GM10266 (cell line): Measurements from ENCODE around the gene ADM5.

ENCODE experiments used
- DNase-seq: peaks from one replicate; pipeline ENCODE4 v3.0.0; 2012; ENCODE audit errors: extremely low spot score
- TF ChIP-seq, protein P1 (sequence below): IDR thresholded peaks from 2 replicates; pipeline ENCODE4 v1.5.1; 2012; ENCODE audit warnings: mild to moderate bottlenecking, low read depth; ENCODE audit not compliant: control insufficient read depth, insufficient read depth; ENCODE audit errors: missing control alignments

The ADM5 gene

DNA sequence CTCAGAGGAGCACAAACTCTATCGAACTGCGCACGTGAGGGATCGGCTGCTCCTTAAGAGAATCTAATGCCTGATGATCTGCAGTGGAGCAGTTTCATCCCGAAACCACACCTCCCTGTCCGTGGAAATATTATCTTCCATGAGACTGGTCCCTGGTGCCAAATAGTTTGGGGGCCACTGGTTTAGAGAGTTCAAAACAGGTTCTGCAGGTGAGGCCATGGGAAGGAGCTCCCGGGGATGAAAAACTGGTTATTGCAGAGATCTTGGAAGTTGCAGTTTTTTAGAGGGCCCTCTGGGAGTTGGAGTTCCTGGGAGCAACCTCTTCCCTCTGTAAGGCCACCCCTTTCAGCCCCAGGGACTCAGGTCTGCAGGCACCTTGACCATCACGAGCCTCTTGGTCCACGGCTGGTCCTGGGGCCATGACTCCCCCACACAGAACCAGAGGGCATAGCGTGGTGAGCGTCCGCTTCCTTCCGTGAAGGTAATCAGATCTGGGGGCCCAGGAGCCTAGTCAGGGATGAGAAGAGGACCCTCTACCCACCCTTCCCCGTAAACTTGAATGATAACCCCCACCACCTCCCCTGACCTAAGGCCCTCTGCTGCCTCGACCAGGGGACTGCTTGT is 28.9 kb upstream of the ADM5 start:
- TF ChIP-seq, protein P1, sequence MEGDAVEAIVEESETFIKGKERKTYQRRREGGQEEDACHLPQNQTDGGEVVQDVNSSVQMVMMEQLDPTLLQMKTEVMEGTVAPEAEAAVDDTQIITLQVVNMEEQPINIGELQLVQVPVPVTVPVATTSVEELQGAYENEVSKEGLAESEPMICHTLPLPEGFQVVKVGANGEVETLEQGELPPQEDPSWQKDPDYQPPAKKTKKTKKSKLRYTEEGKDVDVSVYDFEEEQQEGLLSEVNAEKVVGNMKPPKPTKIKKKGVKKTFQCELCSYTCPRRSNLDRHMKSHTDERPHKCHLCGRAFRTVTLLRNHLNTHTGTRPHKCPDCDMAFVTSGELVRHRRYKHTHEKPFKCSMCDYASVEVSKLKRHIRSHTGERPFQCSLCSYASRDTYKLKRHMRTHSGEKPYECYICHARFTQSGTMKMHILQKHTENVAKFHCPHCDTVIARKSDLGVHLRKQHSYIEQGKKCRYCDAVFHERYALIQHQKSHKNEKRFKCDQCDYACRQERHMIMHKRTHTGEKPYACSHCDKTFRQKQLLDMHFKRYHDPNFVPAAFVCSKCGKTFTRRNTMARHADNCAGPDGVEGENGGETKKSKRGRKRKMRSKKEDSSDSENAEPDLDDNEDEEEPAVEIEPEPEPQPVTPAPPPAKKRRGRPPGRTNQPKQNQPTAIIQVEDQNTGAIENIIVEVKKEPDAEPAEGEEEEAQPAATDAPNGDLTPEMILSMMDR, result no peak
- no peak for DNase-seq

DNA sequence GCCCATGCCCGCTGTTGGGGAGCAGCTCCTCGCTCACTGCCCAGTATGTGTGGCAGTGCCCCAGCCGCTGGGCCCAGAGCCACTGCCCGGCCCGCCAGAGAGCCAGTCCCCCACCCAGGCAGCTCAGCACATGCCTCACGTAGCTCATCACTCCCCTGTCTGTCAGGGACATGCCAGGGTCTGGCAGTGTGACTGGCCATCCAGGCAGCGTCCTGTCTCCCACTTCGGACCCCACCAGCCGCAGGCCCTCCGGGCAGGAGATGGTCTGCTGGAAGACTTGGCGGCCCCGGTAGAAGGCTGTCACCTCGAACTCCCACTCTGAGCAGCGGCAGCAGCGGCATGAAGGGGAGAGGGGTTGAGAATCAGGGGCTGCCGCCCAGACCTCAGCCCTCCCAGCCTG is 27.4 kb upstream of the ADM5 start:
- no peak for DNase-seq
- TF ChIP-seq, protein P1, result no peak

- TF ChIP-seq, protein P1, result no peak
- DNase-seq, result no peak
Measured at GRCh38 chr19:49663224-49663623, 26.2 kb upstream of the ADM5 start.

DNA sequence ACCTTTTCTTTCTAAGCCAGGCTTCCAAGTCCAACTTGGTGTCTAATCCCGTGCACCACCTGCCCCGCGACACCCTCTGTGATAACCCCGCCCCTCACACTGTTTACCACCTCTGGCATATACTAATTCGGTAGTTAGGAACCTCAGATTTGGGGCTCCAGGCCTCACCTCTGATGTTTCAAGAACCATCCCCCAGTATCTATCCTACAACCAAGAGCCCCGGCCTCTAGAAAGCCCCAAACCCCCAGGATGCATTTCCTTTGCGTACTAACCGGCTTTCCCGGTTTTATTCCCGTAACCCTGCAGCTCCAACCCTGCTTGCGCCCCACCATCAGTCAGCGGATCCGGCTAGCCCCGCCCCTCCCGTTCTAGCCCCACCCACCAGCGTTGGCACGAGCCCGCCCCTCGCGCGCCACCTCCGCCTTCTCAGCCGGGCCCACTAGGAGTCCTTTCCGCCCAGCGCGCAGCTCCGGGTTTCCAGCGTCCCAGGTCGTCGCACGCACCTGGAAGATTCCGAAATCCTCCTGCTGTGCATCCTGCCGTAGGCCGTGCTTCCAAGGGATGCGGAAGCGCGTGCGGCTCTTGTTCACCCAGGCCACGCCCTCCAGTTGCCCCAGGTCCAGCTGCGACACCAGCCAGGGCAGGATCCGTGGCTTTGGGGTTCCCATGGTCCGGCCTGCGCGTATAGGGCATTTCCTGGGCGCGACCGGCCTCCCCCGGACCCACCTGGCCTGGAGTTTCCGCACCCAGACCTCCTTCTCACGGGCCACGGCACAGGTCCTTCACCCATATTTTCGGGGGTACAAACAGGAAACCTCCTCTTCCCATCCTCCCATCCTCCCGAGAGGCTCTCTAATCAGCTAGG is 25.0 kb upstream of the ADM5 start:
- TF ChIP-seq, protein P1, result no peak
- DNase-seq, result peak; percentile 91

GRCh38 chr19:49665036-49665350 is 24.4 kb upstream of the ADM5 start:
- TF ChIP-seq, protein P1, result no peak
- DNase-seq, result no peak

DNA sequence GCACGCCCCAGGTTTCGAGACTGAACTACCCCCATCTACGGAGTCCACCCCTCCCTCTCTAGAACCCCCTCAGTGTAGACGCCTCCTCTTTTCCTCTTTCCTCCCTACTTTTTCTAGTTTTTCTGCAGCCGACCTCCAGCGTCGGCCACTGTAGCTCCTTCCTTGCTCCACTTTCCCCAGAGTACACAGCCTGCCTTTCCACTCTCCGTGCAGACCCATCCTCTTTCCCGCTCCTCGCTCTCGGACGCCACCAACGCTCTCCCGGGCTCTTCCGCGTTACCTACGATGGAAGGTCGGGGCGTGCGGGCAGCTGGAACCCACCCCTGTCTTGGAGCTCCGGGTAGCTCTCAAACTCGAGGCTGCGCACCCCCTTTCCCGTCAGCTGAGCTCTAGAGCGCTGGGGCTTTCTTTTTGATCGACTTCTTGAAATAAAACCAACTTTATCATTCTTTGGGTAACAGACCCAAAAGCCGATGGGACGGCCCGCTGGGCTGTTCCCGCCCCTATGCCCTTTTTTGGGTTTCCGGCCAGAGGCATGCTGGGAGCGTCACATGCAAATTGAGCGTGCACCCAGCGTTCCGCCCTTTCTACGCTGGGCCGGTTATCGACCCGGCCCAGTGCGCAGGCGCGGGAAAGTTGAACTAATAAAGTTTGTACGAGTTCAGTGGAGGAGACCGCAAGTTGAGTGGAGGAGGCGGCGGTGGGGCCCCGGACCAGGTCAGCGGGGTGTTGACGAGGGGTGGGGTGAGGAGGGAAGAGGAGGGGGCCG is 23.9 kb upstream of the ADM5 start, which contains the start of the genes BCL2L12 and IRF3:
Gene BCL2L12, plus strand, starts transcription at position 583 of the 769 bp plus-strand sequence. CDS start 760 bp downstream, outside the sequence.
Gene IRF3, minus strand, starts transcription at position 507 of the 769 bp plus-strand sequence. CDS start 1,019 bp downstream, outside the sequence.
- TF ChIP-seq, protein P1, result no peak
- peak; percentile 99 for DNase-seq
